ES-I3 (cell line): ENCODE results near the gene ELAVL1.

Experiments
- H3K36me3 ChIP-seq: 2 replicates; pipeline ENCODE4 v1.6.1; 2013; ENCODE audit warnings: mild to moderate bottlenecking, low read length, control low read depth, moderate library complexity; ENCODE audit not compliant: insufficient read depth
- H3K4me1 ChIP-seq: 2 replicates; pipeline ENCODE4 v1.6.1; 2013; ENCODE audit warnings: mild to moderate bottlenecking, control low read depth, low read length; ENCODE audit not compliant: insufficient read depth
- H3K9ac ChIP-seq: 2 replicates; pipeline ENCODE4 v1.6.1; 2013; ENCODE audit warnings: low read depth, mild to moderate bottlenecking, low read length, moderate library complexity
- H3K9me3 ChIP-seq: 2 replicates; pipeline ENCODE4 v1.6.1; 2013; ENCODE audit warnings: mild to moderate bottlenecking, low read length, moderate library complexity; ENCODE audit not compliant: control insufficient read depth, insufficient read depth

The ELAVL1 gene

DNA sequence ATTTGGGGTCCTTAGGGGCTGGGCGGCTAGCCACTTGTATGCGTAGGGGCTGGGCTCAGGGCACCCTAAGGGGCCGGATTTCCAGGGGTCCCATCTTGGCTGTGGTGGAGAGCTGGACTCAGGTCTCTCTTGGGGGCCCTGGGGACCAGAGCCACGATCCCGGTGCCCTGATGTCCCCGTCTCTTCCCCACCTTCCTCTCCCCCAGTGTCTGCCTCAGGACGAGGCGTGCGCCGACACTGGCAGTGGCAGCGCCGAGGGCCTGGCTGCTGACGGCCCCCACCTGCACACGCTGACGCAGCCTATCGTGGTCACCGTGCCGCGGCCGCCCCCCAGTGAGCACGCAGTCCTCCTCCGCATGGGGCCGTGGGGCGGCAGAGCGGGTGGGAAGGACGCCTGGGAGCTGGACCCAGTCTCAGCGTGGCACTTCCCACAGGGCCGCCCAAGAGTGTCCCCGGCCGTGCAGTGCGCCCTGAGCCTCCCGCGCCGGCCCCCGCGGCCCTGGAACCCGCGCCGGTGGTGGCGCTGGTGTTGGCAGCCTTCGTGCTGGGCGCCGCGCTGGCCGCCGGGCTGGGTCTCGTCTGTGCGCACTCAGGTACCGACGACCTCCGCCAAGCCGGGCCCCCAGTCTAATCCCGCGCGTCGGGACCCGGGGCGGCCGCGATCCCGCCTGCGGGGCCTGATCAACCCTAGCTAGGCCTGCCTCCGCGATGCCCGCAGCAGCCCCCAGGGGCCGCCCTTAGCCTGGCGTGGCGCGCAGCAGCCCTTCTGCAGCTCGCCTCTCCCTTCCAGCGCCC is 88.0 kb downstream of the ELAVL1 start:
- peak overlapping the region; percentile 63; the same call in 1 of the 2 replicates for H3K9ac ChIP-seq
- H3K36me3 ChIP-seq = no peaks in the 10 kb centered on the region
- no peaks in the 10 kb centered on the region for H3K9me3 ChIP-seq
- H3K4me1 ChIP-seq = peaks cover 3% of the 10 kb centered on the region; the same call in 1 of the 2 replicates

DNA sequence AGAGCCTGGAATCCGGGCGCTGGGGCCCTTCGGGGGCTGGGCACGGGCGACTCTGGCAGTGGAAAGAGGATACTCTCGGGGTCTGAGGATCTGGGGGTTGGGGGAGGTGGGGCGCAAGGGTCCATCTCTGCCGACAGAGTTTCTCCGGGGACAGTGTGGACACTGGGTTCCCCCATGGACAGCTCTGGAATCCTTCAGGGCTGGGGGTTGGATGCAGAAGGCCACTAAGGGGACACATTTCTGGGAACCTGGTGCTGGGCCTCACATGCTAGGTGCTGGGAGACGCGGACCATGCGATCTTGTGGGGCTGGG is 88.5 kb downstream of the ELAVL1 start:
- H3K36me3 ChIP-seq = no peaks in the 10 kb centered on the region
- H3K4me1 ChIP-seq = peaks cover 3% of the 10 kb centered on the region; the same call in 1 of the 2 replicates
- H3K9me3 ChIP-seq = no peaks in the 10 kb centered on the region
- H3K9ac ChIP-seq = peak overlapping the region; percentile 63; the same call in 1 of the 2 replicates

DNA sequence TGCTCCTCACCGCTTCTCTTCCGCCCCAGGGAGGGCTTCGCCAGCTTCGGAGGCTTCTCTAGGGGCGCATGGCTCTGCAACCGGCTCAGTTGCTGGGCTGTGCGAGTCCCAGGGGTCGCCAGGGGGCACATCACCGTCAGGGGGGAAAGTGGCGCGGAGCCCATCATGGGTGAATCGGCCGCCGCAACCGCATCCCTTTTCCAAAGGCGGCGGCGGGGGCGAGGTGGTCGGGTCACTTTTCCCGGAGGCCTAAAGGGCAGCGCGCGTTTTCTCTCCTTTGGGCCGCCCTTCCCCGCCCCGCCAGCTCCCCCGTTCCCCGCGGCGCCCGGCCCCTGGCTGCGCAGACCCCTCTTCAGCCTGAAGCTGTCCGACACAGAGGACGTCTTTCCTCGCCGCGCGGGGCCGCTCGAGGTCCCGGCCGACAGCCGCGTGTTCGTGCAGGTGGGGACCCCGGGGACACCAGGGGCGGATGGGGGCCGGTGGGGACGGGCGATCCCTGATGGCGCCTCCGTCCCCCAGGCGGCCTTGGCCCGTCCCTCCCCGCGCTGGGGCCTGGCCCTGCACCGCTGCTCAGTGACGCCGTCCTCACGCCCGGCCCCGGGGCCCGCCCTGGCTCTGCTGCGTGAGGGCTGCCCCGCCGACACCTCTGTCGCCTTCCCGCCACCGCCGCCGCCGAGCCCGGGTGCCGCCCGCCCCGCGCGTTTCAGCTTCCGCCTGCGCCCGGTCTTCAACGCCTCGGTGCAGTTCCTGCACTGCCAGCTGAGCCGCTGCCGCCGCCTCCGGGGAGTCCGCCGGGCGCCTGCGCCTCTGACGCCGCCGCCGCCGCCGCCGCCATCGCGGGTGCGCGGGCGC is 89.1 kb downstream of the ELAVL1 start:
- H3K4me1 ChIP-seq = peaks cover under 1% of the 10 kb centered on the region; the same call in 1 of the 2 replicates
- H3K9me3 ChIP-seq = no peaks in the 10 kb centered on the region
- H3K9ac ChIP-seq = peak overlapping the region; percentile 63
- H3K36me3 ChIP-seq = no peaks in the 10 kb centered on the region

DNA sequence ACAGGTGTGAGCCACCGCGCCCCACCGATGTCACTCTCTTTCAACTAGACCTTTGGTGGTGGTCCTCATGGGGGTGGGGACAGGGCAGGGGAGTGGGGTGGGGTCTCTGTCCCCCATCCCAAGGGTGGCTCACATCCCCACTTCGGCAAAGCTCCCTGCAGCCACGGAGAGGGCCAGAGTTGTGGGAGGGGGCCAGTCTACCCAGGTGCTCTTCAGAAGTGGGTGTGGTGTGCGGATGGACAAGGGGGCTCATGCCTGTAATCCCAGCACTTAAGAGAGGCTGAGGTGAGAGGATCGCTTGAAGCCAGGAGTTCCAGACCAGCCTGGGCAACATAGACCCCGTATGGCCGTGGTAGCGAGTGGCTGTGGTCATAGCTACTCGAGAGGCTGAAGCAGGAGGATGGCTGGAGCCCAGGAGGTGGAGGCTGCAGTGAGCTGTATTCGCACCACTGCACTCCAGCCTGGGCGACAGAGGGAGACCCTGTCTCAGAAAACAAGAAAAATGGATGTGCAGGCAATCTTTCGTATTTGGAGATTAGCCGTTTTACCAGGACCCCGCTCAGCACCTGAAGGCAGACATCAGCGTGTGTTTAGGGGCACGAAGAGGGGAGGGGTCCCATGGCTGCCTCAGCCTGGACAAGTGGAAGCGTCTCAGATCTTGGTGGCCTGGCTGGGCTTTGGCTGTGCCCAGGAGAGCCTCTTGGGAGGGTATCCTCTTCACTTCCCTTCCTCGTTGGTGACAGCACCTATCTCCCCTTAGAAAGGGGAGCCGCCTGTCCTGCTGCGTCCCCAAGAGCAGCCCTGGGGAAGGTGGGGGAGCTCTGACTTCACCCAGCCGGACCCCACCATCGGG is 90.0 kb downstream of the ELAVL1 start:
- H3K36me3 ChIP-seq = no peaks in the 10 kb centered on the region
- H3K9ac ChIP-seq = peak overlapping the region; percentile 63
- H3K9me3 ChIP-seq = no peaks in the 10 kb centered on the region
- H3K4me1 ChIP-seq = no peaks in the 10 kb centered on the region; the same call in 1 of the 2 replicates

DNA sequence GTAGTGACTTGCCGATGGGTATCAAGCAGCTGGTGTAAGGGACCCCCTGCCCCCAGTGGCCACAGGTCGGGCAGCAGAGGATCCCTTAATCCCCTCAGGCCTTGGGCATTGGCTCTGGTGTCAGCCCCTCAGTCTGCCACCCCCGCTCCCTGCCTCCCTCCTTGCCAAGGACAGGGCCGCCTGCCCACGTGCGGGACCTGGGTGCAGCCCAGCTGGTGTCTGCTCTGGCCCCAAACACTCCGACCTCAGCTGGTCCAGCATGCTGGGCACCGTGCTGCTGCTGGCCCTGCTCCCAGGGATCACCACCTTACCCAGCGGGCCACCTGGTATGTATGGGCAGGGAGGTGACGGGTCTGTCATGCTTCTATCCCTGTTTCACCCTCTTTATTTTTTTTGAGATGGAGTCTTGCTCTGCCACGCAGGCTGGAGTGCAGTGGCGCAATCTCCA is 90.8 kb downstream of the ELAVL1 start, which contains the start of gene TGFBR3L:
TGFBR3L (plus strand) TSS at position 233 of the 448 bp plus-strand sequence.
- no peaks in the 10 kb centered on the region for H3K36me3 ChIP-seq
- H3K4me1 ChIP-seq = no peaks in the 10 kb centered on the region; the same call in 1 of the 2 replicates
- H3K9me3 ChIP-seq = no peaks in the 10 kb centered on the region
- no peak within 1 kb of the TSS for H3K9ac ChIP-seq

DNA sequence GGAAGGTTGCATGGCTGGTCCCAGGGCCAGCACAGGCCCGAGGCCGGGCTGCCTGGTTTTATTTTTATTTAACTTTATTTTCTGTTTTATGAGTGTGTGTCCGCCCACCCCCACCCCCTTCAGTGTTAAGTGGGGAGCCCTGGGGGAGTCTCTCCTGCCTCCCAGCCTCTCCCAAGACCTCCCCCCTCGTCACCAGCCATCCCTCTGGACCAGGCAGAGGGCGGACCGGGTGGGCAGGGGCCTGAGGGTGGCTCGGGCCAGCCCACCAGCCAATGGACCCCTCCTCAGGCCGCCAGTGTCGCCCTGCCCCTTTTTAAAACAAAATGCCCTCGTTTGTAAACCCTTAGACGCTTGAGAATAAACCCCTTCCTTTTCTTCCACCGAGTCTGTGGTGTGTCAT is 91.3 kb downstream of the ELAVL1 start:
- no peaks in the 10 kb centered on the region; the same call in 1 of the 2 replicates for H3K4me1 ChIP-seq
- no peak overlapping the region for H3K9ac ChIP-seq
- H3K36me3 ChIP-seq = no peaks in the 10 kb centered on the region
- no peaks in the 10 kb centered on the region for H3K9me3 ChIP-seq

DNA sequence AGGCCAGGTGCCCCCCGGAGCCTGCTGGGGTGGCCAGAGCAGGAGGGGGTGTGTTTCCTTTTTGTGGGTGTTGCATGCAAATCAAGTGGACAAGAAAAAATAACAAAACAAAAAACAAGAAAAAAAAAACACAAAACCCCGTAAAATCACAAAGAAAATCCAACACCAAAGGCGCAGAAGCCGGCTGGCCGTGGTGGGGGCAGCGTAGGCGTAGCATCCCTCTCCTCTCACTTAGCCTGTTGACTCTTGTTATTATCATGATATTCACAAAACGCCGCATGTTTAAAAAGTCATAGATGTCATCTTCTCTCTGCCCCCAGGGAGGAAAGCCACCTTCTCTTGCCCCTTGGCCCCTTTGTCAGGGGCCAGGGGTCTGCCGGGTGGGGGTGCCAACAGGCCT is 91.8 kb downstream of the ELAVL1 start:
- no peaks in the 10 kb centered on the region for H3K9me3 ChIP-seq
- no peak overlapping the region for H3K9ac ChIP-seq
- no peaks in the 10 kb centered on the region; the same call in 1 of the 2 replicates for H3K4me1 ChIP-seq
- no peaks in the 10 kb centered on the region for H3K36me3 ChIP-seq

DNA sequence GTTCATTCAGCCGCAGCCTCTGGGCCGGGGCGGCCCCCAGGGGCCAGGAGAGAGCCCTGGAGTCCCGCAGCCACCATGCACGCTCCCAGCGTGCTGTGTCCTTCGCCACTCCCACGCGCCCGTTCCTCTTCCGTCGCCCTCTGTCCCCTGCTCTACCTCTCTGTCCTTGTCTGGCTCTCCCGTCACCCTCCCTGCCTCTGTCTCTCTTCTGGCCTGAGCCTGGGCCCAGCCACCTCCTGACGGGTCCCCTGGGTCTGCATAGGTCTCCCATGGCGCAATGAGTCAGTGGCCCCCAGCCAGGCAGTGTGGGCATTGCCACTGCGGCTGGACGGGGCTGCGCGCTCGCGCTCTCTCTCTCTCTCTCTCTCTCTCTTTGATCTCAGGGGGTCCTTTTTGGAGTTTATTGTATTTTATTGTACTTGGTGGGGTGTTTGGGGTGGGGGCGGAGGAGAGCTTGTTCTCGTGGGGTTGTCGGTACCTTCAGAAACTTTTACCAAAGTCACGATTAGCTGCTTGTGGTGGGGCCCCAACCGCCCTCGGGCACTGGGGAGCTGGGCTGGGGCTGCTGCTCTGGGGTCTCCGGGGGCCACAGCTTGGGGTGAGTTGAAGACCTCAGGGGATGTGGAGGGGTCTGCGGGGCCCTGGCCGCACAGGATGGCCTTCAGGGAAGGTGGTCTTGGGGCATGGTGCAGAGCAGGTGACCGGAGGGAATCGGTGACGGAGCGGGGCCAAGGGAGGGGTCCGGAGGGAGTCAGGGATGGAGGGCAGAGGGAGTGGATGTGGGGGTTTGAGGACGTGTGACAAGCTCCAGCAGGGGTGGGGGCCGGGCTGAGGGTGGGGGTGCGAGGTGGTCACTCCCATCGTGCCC is 92.5 kb downstream of the ELAVL1 start:
- Histone ChIP-seq H3K9me3 (no peaks in the 10 kb centered on the region), H3K9ac (no peak overlapping the region), H3K36me3 (no peaks in the 10 kb centered on the region), H3K4me1 (no peaks in the 10 kb centered on the region; the same call in 1 of the 2 replicates)

DNA sequence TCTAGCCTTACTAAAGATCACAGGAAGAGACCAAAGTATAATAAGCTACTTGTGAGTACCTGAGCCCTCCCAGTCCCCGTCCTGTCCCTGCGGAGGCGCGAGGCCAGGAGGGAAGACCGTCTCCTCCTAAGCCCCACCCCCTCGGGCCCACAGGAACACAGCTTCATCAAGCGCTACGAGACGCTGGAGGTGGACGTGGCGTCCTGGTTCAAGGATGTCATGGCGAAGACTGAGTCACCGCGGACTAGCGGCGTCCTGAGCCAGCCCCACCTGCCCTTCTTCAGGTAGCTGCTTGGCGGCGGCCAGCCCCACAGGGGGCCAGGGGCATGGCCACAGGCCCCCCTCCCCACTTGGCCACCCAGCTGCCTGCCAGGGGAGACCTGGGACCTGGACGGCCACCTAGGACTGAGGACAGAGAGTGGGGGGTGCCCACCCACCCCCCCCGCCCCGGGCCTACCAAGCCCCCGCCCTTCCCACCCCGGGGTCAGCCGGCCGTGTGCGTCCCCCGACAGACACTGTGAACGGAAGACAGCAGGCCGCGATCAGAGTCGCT is 93.2 kb downstream of the ELAVL1 start:
- Histone ChIP-seq H3K4me1 (no peaks in the 10 kb centered on the region; the same call in 1 of the 2 replicates), H3K9me3 (no peaks in the 10 kb centered on the region), H3K9ac (no peak overlapping the region), H3K36me3 (no peaks in the 10 kb centered on the region; the same call in 1 of the 2 replicates)

DNA sequence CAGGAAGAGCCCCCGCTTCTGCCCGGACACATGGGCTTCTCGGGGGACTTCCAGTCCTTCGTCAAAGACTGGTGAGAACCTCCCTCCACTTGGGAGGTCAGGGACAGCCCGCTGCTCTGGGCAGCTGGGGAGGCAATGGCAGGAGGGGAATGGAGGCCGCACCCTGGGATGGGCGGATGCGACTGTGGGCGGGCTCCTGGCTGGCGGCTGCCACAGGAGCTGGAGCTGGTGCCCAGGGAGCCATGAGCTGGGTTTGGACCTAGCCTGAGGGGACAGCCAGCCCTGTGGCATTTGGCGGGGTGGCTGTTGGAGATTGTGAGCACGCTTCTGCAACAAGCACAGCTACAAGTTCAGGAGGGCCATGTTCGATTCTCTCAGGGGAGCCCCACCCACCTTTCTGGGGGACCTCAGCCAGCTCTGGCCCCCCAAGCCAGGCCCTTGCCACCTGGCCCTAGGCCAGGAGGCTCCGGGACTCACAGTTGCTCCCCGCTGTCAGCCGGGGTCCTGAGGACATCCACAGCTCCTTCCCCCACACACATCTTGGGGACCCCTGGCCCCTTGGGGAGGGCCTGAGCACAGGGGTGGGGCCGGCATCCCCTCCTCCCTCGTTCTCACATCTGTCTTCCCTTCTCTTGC is 93.8 kb downstream of the ELAVL1 start:
- H3K9me3 ChIP-seq = no peaks in the 10 kb centered on the region
- H3K36me3 ChIP-seq = no peaks in the 10 kb centered on the region; the same call in 1 of the 2 replicates
- H3K4me1 ChIP-seq = no peaks in the 10 kb centered on the region; the same call in 1 of the 2 replicates
- H3K9ac ChIP-seq = no peak overlapping the region

DNA sequence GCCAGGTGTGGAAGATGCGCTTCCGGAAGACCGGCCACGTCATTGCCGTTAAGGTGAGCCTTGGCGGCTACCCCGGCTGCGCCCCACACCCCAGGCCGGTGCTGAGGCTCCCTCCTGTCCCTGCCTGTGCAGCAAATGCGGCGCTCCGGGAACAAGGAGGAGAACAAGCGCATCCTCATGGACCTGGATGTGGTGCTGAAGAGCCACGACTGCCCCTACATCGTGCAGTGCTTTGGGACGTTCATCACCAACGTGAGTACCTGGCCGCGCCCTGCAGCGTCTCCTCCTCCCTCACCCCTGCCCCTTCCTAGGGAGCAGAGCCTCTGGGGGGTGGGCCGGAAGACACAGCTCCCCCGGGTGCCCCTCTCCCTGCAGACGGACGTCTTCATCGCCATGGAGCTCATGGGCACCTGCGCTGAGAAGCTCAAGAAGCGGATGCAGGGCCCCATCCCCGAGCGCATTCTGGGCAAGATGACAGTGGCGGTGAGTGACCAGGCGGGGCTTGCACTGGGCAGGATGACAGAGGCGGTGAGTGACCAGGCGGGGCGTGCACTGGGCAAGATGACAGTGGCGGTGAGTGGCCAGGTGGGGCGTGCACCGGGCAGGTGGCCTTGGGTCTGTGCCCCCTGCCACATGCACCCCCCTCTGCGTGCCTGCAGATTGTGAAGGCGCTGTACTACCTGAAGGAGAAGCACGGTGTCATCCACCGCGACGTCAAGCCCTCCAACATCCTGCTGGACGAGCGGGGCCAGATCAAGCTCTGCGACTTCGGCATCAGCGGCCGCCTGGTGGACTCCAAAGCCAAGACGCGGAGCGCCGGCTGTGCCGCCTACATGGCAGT is 94.9 kb downstream of the ELAVL1 start:
- Histone ChIP-seq H3K4me1 (no peaks in the 10 kb centered on the region; the same call in 1 of the 2 replicates), H3K36me3 (no peaks in the 10 kb centered on the region; the same call in 1 of the 2 replicates)

More for the DNA sequence above, 94.9 kb downstream of the ELAVL1 start:
- Histone ChIP-seq H3K9me3 (no peaks in the 10 kb centered on the region), H3K9ac (no peak overlapping the region)
